ENCODE data around the gene DYNLRB1. TPM values are rescaled to one million over a fixed set of nuclear protein-coding genes. Genes with fewer than 3 reads are reported as not detected.

The DYNLRB1 gene
- total and polyA plus RNA-seq, 2 of the 13 experiments (the other 11 are each of a cell fraction or from before 2014, with no cell fraction given), result 140 to 244 TPM

DNA sequence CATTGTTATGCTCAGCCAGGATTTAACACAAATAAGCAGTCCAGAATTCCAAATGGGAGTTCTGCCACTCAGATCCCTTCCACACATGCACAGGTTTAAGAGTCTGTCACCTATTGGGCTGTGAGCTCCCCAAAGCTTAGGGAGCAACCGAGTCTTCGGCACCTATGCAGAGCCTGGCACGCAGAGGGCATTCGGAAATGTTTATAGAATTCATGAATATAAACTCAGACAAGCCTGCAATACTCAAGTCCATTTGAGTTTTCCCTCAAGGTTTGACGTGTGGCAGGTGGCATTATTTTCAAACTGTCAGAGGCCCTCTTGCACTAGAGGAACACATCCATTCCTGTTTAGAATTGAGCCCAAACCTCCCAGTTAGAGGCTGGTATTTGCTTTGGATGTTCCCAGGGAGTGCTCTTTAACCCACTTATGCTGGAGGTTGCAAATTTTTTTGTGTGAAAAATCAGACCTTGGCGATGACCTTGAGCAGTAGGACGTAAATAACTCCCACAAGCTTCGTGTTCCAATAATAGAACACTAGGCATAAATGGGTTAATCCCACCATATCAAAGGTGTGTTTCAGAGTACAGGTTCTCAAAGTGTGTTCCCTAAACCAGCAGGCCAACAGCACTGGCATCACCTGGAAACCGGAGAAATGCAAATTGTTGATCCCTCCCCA lies 70.4 kb downstream of the DYNLRB1 start (continued):
- TF ChIP-seq ZFY (CRISPR knock-in tag; IDR thresholded peaks at IDR 0.05), result no peak
- TF ChIP-seq, protein P1, sequence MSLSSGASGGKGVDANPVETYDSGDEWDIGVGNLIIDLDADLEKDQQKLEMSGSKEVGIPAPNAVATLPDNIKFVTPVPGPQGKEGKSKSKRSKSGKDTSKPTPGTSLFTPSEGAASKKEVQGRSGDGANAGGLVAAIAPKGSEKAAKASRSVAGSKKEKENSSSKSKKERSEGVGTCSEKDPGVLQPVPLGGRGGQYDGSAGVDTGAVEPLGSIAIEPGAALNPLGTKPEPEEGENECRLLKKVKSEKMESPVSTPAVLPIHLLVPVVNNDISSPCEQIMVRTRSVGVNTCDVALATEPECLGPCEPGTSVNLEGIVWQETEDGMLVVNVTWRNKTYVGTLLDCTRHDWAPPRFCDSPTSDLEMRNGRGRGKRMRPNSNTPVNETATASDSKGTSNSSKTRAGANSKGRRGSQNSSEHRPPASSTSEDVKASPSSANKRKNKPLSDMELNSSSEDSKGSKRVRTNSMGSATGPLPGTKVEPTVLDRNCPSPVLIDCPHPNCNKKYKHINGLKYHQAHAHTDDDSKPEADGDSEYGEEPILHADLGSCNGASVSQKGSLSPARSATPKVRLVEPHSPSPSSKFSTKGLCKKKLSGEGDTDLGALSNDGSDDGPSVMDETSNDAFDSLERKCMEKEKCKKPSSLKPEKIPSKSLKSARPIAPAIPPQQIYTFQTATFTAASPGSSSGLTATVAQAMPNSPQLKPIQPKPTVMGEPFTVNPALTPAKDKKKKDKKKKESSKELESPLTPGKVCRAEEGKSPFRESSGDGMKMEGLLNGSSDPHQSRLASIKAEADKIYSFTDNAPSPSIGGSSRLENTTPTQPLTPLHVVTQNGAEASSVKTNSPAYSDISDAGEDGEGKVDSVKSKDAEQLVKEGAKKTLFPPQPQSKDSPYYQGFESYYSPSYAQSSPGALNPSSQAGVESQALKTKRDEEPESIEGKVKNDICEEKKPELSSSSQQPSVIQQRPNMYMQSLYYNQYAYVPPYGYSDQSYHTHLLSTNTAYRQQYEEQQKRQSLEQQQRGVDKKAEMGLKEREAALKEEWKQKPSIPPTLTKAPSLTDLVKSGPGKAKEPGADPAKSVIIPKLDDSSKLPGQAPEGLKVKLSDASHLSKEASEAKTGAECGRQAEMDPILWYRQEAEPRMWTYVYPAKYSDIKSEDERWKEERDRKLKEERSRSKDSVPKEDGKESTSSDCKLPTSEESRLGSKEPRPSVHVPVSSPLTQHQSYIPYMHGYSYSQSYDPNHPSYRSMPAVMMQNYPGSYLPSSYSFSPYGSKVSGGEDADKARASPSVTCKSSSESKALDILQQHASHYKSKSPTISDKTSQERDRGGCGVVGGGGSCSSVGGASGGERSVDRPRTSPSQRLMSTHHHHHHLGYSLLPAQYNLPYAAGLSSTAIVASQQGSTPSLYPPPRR (CRISPR knock-in tag; IDR thresholded peaks at IDR 0.05; ENCODE audit: borderline replicate concordance), result peak; percentile 48; the same call in 1 of the 2 replicates
- TF ChIP-seq ZNF468 (CRISPR knock-in tag; IDR thresholded peaks at IDR 0.05), result no peak
- TF ChIP-seq, protein P2, sequence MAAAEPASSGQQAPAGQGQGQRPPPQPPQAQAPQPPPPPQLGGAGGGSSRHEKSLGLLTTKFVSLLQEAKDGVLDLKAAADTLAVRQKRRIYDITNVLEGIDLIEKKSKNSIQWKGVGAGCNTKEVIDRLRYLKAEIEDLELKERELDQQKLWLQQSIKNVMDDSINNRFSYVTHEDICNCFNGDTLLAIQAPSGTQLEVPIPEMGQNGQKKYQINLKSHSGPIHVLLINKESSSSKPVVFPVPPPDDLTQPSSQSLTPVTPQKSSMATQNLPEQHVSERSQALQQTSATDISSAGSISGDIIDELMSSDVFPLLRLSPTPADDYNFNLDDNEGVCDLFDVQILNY (CRISPR knock-in tag; conservative IDR thresholded peaks at IDR 0.05), result no peak
- TF ChIP-seq SOX13 (IDR thresholded peaks at IDR 0.05), result no peak
- TF ChIP-seq SOX13 (CRISPR knock-in tag; conservative IDR thresholded peaks at IDR 0.05 in 1 of 2, IDR thresholded peaks at IDR 0.05 in 1 of 2), result peak in 1 of 2 experiments; percentile 37; a peak in 1 of 4 replicates
- no peak for TF ChIP-seq TSC22D2 (CRISPR knock-in tag; IDR thresholded peaks at IDR 0.05; ENCODE audit: borderline replicate concordance)
- TF ChIP-seq ONECUT2 (CRISPR knock-in tag; IDR thresholded peaks at IDR 0.05), result no peak
- no peak for TF ChIP-seq ZNF136 (CRISPR knock-in tag; IDR thresholded peaks at IDR 0.05; ENCODE audit: low read depth)
- TF ChIP-seq, protein P3, sequence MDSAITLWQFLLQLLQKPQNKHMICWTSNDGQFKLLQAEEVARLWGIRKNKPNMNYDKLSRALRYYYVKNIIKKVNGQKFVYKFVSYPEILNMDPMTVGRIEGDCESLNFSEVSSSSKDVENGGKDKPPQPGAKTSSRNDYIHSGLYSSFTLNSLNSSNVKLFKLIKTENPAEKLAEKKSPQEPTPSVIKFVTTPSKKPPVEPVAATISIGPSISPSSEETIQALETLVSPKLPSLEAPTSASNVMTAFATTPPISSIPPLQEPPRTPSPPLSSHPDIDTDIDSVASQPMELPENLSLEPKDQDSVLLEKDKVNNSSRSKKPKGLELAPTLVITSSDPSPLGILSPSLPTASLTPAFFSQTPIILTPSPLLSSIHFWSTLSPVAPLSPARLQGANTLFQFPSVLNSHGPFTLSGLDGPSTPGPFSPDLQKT (CRISPR knock-in tag; IDR thresholded peaks at IDR 0.05; ENCODE audit: borderline replicate concordance), result no peak
- no peak for TF ChIP-seq POLR2AphosphoS5 (IDR thresholded peaks at IDR 0.05; ENCODE audit: low read depth, low read length)
- no peak for TF ChIP-seq SIX4 (CRISPR knock-in tag; IDR thresholded peaks at IDR 0.05)
- TF ChIP-seq ZNF550 (CRISPR knock-in tag; IDR thresholded peaks at IDR 0.05; ENCODE audit: borderline replicate concordance), result no peak
- TF ChIP-seq, protein P4, sequence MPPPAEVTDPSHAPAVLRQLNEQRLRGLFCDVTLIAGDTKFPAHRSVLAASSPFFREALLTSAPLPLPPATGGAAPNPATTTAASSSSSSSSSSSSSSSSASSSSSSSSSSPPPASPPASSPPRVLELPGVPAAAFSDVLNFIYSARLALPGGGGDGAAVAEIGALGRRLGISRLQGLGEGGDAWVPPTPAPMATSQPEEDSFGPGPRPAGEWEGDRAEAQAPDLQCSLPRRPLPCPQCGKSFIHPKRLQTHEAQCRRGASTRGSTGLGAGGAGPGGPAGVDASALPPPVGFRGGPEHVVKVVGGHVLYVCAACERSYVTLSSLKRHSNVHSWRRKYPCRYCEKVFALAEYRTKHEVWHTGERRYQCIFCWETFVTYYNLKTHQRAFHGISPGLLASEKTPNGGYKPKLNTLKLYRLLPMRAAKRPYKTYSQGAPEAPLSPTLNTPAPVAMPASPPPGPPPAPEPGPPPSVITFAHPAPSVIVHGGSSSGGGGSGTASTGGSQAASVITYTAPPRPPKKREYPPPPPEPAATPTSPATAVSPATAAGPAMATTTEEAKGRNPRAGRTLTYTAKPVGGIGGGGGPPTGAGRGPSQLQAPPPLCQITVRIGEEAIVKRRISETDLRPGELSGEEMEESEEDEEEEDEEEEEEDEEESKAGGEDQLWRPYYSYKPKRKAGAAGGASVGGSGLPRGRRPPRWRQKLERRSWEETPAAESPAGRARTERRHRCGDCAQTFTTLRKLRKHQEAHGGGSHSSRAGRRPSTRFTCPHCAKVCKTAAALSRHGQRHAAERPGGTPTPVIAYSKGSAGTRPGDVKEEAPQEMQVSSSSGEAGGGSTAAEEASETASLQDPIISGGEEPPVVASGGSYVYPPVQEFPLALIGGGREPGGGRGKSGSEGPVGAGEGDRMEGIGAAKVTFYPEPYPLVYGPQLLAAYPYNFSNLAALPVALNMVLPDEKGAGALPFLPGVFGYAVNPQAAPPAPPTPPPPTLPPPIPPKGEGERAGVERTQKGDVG (CRISPR knock-in tag; IDR thresholded peaks at IDR 0.05; ENCODE audit: borderline replicate concordance), result no peak
- no peak for TF ChIP-seq ZBTB3 (CRISPR knock-in tag; IDR thresholded peaks at IDR 0.05; ENCODE audit: borderline replicate concordance, low read depth)
- TF ChIP-seq ZNF780A (CRISPR knock-in tag; IDR thresholded peaks at IDR 0.05), result no peak
- no peak for TF ChIP-seq RAD21 (CRISPR knock-in tag; IDR thresholded peaks at IDR 0.05)
- no peak for TF ChIP-seq NONO (IDR thresholded peaks at IDR 0.05)
- TF ChIP-seq NONO (CRISPR knock-in tag; conservative IDR thresholded peaks at IDR 0.05), result no peak
- no peak for TF ChIP-seq ZNF224 (CRISPR knock-in tag; IDR thresholded peaks at IDR 0.05)

Measured in HepG2 (cell line).